IMR-90 (cell line): ENCODE data around the gene DNMT1. TPM values are rescaled to one million over a fixed set of nuclear protein-coding genes. Genes with fewer than 3 reads are reported as not detected.

Source experiments
- ATAC-seq: fragments of 200-7000 bp; cut with Tn5 transposase; 2 replicates; pipeline ENCODE4 v1.9.1; 2020; ENCODE audit warnings: low read depth, mild to moderate bottlenecking, moderate library complexity
- BruUV-seq: library from RNA; stranded (reverse); fragments of 400-500 nt; replicated peaks from 2 replicates; lab custom pipeline; 2021; lab: Mats Ljungman, UMichigan
- CTCF ChIA-PET: fragments of 300-600 bp; formaldehyde crosslinking; extraction: SDS; loops from one replicate; lab custom pipeline; 2021; ENCODE audit warnings: antibody characterized with exemption; lab: Yijun Ruan, JAX
- POLR2A ChIA-PET: fragments of 300-600 bp; sonication (Branson Sonifier 250); formaldehyde crosslinking; loops from one replicate; lab custom pipeline; 2022; ENCODE audit warnings: antibody characterized with exemption; ENCODE audit not compliant: unreplicated experiment; lab: Charles Lee
- DNase-seq: peaks from one replicate; pipeline ENCODE4 v3.0.0; 2013
- H2AFZ ChIP-seq: replicated peaks from 2 replicates; pipeline ENCODE3; 2013; ENCODE audit warnings: low read length, mild to moderate bottlenecking; ENCODE audit not compliant: poor library complexity
- H2AK5ac ChIP-seq: 2 replicates; pipeline ENCODE4 v1.6.1; 2013; ENCODE audit warnings: low read depth, low read length, inconsistent platforms
- H2AK9ac ChIP-seq: replicated peaks from 2 replicates; pipeline ENCODE3; 2013; ENCODE audit warnings: mild to moderate bottlenecking, low read depth, low read length, moderate library complexity; ENCODE audit not compliant: poor library complexity
- H2BK120ac ChIP-seq: 2 replicates; pipeline ENCODE4 v1.6.1; 2013; ENCODE audit warnings: low read depth, low read length, inconsistent platforms
- H2BK15ac ChIP-seq: 3 replicates; pipeline ENCODE4 v1.6.1; 2013; ENCODE audit warnings: low read depth, low read length, inconsistent platforms
- H2BK20ac ChIP-seq: 2 replicates; pipeline ENCODE4 v1.6.1; 2013; ENCODE audit warnings: low read depth, mild to moderate bottlenecking, inconsistent platforms, low read length, moderate library complexity
- H2BK5ac ChIP-seq: 2 replicates; pipeline ENCODE4 v1.6.1; 2013; ENCODE audit warnings: mild to moderate bottlenecking, low read depth, low read length, inconsistent platforms; ENCODE audit not compliant: poor library complexity, severe bottlenecking
- H3K14ac ChIP-seq: replicated peaks from 2 replicates; pipeline ENCODE4 v1.6.1; 2013; ENCODE audit warnings: low read depth, low read length, inconsistent platforms
- H3K18ac ChIP-seq: 2 replicates; pipeline ENCODE4 v1.6.1; 2013; ENCODE audit warnings: low read depth, low read length, control low read depth
- H3K23ac ChIP-seq: 2 replicates; pipeline ENCODE4 v1.6.1; 2013; ENCODE audit warnings: low read depth, low read length, inconsistent platforms
- H3K27ac ChIP-seq: 2 replicates; pipeline ENCODE4 v1.5.1; 2013; ENCODE audit warnings: mild to moderate bottlenecking, control low read depth, low read length; ENCODE audit not compliant: insufficient read depth
- H3K27me3 ChIP-seq: 2 replicates; pipeline ENCODE4 v1.6.1; 2013; ENCODE audit warnings: low read length; ENCODE audit not compliant: control insufficient read depth, insufficient read depth
- H3K36me3 ChIP-seq: 2 replicates; pipeline ENCODE4 v1.6.1; 2013; ENCODE audit warnings: low read length, mixed read lengths; ENCODE audit not compliant: control insufficient read depth, insufficient read depth
- H3K4ac ChIP-seq: 2 replicates; pipeline ENCODE4 v1.6.1; 2013; ENCODE audit warnings: low read depth, low read length, inconsistent platforms
- H3K4me1 ChIP-seq: 2 replicates; pipeline ENCODE4 v1.6.1; 2013; ENCODE audit warnings: low read length, mixed read lengths; ENCODE audit not compliant: control insufficient read depth, insufficient read depth
- H3K4me2 ChIP-seq: 2 replicates; pipeline ENCODE4 v1.6.1; 2013; ENCODE audit warnings: low read depth, mild to moderate bottlenecking, control low read depth, low read length, moderate library complexity
- H3K4me3 ChIP-seq: 2 replicates; pipeline ENCODE4 v1.5.1; 2013; ENCODE audit warnings: low read depth, mild to moderate bottlenecking, control low read depth, low read length, moderate library complexity; ENCODE audit not compliant: insufficient read depth
- H3K56ac ChIP-seq: 2 replicates; pipeline ENCODE4 v1.6.1; 2013; ENCODE audit warnings: low read length, inconsistent platforms; ENCODE audit not compliant: insufficient read depth; ENCODE audit errors: extremely low read depth
- H3K79me1 ChIP-seq, 2 experiments: 2 replicates each; pipeline ENCODE4 v1.6.1; 2013; ENCODE audit warnings: low read length in 2 of 2, inconsistent platforms in 1 of 2, low read depth in 1 of 2
- H3K9ac ChIP-seq: 2 replicates; pipeline ENCODE4 v1.6.1; 2013; ENCODE audit warnings: low read depth, low read length, control low read depth
- H3K9me1 ChIP-seq: 2 replicates; pipeline ENCODE4 v1.6.1; 2013; ENCODE audit warnings: low read length, inconsistent platforms; ENCODE audit not compliant: insufficient read depth
- H3K9me3 ChIP-seq: 2 replicates; pipeline ENCODE4 v1.6.1; 2013; ENCODE audit warnings: low read length; ENCODE audit not compliant: control insufficient read depth, insufficient read depth
- H4K20me1 ChIP-seq: 2 replicates; pipeline ENCODE4 v1.6.1; 2013; ENCODE audit warnings: low read length, inconsistent platforms; ENCODE audit not compliant: insufficient read depth
- H4K5ac ChIP-seq: 2 replicates; pipeline ENCODE4 v1.6.1; 2013; ENCODE audit warnings: mild to moderate bottlenecking, low read depth, low read length, control low read depth
- H4K8ac ChIP-seq, 2 experiments: 2 replicates each; pipeline ENCODE4 v1.6.1; 2013; ENCODE audit warnings: low read depth in 2 of 2, low read length in 2 of 2, control low read depth in 1 of 2, inconsistent platforms in 1 of 2
- H4K91ac ChIP-seq: 2 replicates; pipeline ENCODE4 v1.6.1; 2013; ENCODE audit warnings: low read depth, low read length, inconsistent platforms; ENCODE audit not compliant: insufficient read depth
- BHLHE40 ChIP-seq: fragments of 150-350 bp; IDR thresholded peaks from 2 replicates; pipeline ENCODE4 v1.6.1; 2016; ENCODE audit warnings: mild to moderate bottlenecking, low read depth, low read length
- CEBPB ChIP-seq: IDR thresholded peaks from 2 replicates; pipeline ENCODE4 v1.6.1; 2012; ENCODE audit warnings: low read depth, low read length, improper control_type of control experiment
- CHD1 ChIP-seq: IDR thresholded peaks from 2 replicates; pipeline ENCODE4 v1.6.1; 2012; ENCODE audit warnings: low read depth, low read length, improper control_type of control experiment
- CTCF ChIP-seq: conservative IDR thresholded peaks from 2 replicates; pipeline ENCODE4 v1.5.1; 2012; ENCODE audit warnings: mild to moderate bottlenecking, low read depth, low read length, improper control_type of control experiment
- ELK1 ChIP-seq: fragments of 150-350 bp; IDR thresholded peaks from 2 replicates; pipeline ENCODE4 v1.6.1; 2016; ENCODE audit warnings: low read depth, mild to moderate bottlenecking, low read length, moderate library complexity, borderline replicate concordance
- MAFK ChIP-seq: IDR thresholded peaks from 2 replicates; pipeline ENCODE4 v1.6.1; 2012; ENCODE audit warnings: low read depth, low read length, improper control_type of control experiment
- MAZ ChIP-seq: IDR thresholded peaks from 2 replicates; pipeline ENCODE4 v1.6.1; 2012; ENCODE audit warnings: low read depth, mild to moderate bottlenecking, low read length, improper control_type of control experiment, moderate library complexity, borderline replicate concordance
- MXI1 ChIP-seq: IDR thresholded peaks from 2 replicates; pipeline ENCODE4 v1.6.1; 2012; ENCODE audit warnings: low read depth, mild to moderate bottlenecking, low read length, moderate library complexity, borderline replicate concordance
- RAD21 ChIP-seq: IDR thresholded peaks from 2 replicates; pipeline ENCODE4 v1.6.1; 2012; ENCODE audit warnings: low read length, improper control_type of control experiment
- RCOR1 ChIP-seq: IDR thresholded peaks from 2 replicates; pipeline ENCODE4 v1.6.1; 2012; ENCODE audit warnings: mild to moderate bottlenecking, low read length, improper control_type of control experiment; ENCODE audit not compliant: insufficient replicate concordance
- RFX5 ChIP-seq: IDR thresholded peaks from 2 replicates; pipeline ENCODE4 v1.8.0; 2012; ENCODE audit warnings: low read depth, mild to moderate bottlenecking, low read length, moderate library complexity
- WGBS, 2 experiments: methylation state at CpG; one replicate each; pipeline versions ENCODE4 v1.1.5 to v1.1.7; 2013; ENCODE audit warnings: missing lambda C conversion rate in 2 of 2; ENCODE audit not compliant: insufficient read length in 1 of 2; ENCODE audit errors: extremely low coverage in 2 of 2; 5-methylcytosine and 5-hydroxymethylcytosine counted together
- dilution Hi-C: fragments of 300-500 bp; cut with HindIII; formaldehyde crosslinking; loops from one replicate; pipeline ENCODE4 v1.14.3; 2018; ENCODE audit warnings: low sequenced_read_pairs; ENCODE audit not compliant: unreplicated experiment
- in situ Hi-C: fragments of 300-500 bp; cut with MboI; formaldehyde crosslinking; loops from 3 replicates; pipeline ENCODE4 v1.14.3; 2019; ENCODE audit warnings: low sequenced_read_pairs, inconsistent platforms, mixed read lengths
- intact Hi-C: fragments of 100-400 bp; cut with micrococcal nuclease; formaldehyde crosslinking; loops from 2 replicates; pipeline ENCODE4 v1.10.0; 2022
- polyA plus RNA-seq, 3 experiments: library from polyadenylated mRNA; depleted of rRNA; stranded (reverse); fragments of >200 nt; gene quantifications; 2 replicates each; pipeline ENCODE4 v1.2.3, GENCODE V29; 2012; ENCODE audit warnings: low replicate concordance in 1 of 3
- total RNA-seq: library from RNA; depleted of rRNA; stranded (reverse); fragments of >200 nt; gene quantifications from 2 replicates; pipeline ENCODE4 v1.2.3, GENCODE V29; 2012

The DNMT1 gene
- total and polyA plus RNA-seq, 2 of the 4 experiments (the other 2 are of a cell fraction): 26.2 to 83.6 TPM

- TF ChIP-seq CTCF: peak; percentile 56
Observed at GRCh38 chr19:10112895-10113591, 81.7 kb downstream of the DNMT1 start (continued).

GRCh38 chr19:10112037-10112761 is 82.6 kb downstream of the DNMT1 start:
- H4K8ac ChIP-seq: peak overlapping the region in 1 of 2 experiments; percentile 33; a peak in 1 of 4 replicates
- H3K9ac ChIP-seq: no peak overlapping the region
- POLR2A ChIA-PET: interaction anchor here (0.5 to 0.6 kb wide), 2 partner anchors 9 to 30 kb away, joined by 3 to 4 read pairs; no protein-coding TSS in a partner anchor
- no peak overlapping the region for H3K56ac ChIP-seq
- H3K27ac ChIP-seq: no peak overlapping the region
- CTCF ChIA-PET: no interaction called here
- H4K20me1 ChIP-seq: peaks cover 18% of the 10 kb centered on the region
- in situ Hi-C loops (no loop called here), dilution Hi-C loops (no loop called here), intact Hi-C loops (no loop called here)
- no peak overlapping the region for H2AK5ac ChIP-seq
- DNase-seq (no peak), ATAC-seq (no peak; the same call in 1 of the 2 replicates)
- H3K27me3 ChIP-seq: no peaks in the 10 kb centered on the region
- no peak overlapping the region for H3K23ac ChIP-seq
- peaks cover 16 to 42% of the 10 kb centered on the region in 2 experiments for H3K79me1 ChIP-seq
- H3K36me3 ChIP-seq: peaks cover 67% of the 10 kb centered on the region
- H3K4me1 ChIP-seq: peaks cover under 1% of the 10 kb centered on the region
- no peak overlapping the region for H4K5ac ChIP-seq
- H3K4me2 ChIP-seq: no peak overlapping the region
- H3K9me1 ChIP-seq: no peaks in the 10 kb centered on the region
- peak overlapping the region; percentile 14 for H2BK5ac ChIP-seq
- no TSS peak for BruUV-seq
- no peak overlapping the region for H3K14ac ChIP-seq
- no peak overlapping the region for H3K18ac ChIP-seq
- no peak overlapping the region for H4K91ac ChIP-seq
- H2AFZ ChIP-seq: peak overlapping the region; percentile 32
- 60% methylated on average over 9 of the region's 23 CpGs; no CpG with 5 or more reads in 1 of the 2 experiments for WGBS, 2 experiments
- H2BK20ac ChIP-seq: no peak overlapping the region
- H3K4ac ChIP-seq: no peak overlapping the region
- H2BK120ac ChIP-seq: no peak overlapping the region
- peak overlapping the region; percentile 76 for H2AK9ac ChIP-seq
- H3K9me3 ChIP-seq: no peaks in the 10 kb centered on the region
- no peak overlapping the region for H2BK15ac ChIP-seq
- no peak overlapping the region for H3K4me3 ChIP-seq
- TF ChIP-seq CEBPB (no peak), MXI1 (no peak), MAZ (no peak), RAD21 (no peak), BHLHE40 (no peak), CHD1 (no peak), RCOR1 (no peak), MAFK (no peak), RFX5 (no peak), ELK1 (no peak)
